HG03378 (cell line): Measurements from ENCODE around the gene RNF113A.
A peak's percentile ranks its signal among the peaks of the same experiment; 100 is the strongest.
"Not testable (repeated sequence)": the region's sequence is repeated elsewhere in the genome, so short reads cannot be mapped to it uniquely, and the experiment has no call there.

Experiments
- ATAC-seq: cut with Tn5 transposase; IDR thresholded peaks from one replicate; pipeline ENCODE4 v1.9.1; 2021; ENCODE audit warnings: mild to moderate bottlenecking, moderate library complexity; ENCODE audit not compliant: unreplicated experiment

The RNF113A gene

DNA sequence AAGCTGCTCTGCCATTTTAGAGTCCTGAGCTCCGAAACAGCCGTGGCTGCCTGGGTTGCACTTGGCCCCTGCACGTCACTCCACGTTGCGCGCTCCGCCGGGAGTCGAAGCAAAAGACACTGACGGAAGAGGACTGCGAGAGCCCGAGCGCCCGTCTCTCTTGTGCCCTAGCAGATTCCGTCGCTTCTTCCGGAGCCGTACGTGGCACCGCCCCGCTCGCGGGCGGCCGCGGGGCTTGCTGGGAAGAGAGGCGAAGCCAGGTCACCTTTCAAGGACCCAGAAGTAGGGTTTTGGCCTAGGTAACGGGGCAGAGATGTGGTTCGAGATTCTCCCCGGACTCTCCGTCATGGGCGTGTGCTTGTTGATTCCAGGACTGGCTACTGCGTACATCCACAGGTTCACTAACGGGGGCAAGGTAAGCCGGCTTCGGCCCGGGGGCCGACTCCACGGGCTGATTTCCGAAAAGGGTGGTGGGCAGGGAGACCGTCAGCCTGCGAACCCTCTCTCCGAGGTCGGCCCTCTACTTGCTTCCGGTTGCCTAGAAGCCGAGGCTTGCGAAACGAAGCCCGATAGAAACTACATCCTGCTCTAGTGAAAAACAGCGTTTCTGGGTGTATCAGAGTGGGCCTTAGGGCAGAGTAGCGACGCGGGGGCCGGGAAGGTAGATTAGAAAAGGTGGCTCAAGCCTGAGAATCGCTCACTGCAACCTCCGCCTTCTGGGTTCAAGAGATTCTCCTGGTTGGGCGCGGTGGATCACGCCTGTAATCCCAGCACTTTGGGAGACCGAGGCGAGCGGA lies at the start of gene RNF113A, which contains the start of gene NDUFA1:
RNF113A (minus strand) TSS at position 135 of the 797 bp plus-strand sequence; CDS start at position 15, 120 bp downstream.
NDUFA1 (plus strand) TSS at position 234 of the 797 bp plus-strand sequence; CDS start at position 314, 80 bp downstream.
- ATAC-seq = peak; percentile 89

DNA sequence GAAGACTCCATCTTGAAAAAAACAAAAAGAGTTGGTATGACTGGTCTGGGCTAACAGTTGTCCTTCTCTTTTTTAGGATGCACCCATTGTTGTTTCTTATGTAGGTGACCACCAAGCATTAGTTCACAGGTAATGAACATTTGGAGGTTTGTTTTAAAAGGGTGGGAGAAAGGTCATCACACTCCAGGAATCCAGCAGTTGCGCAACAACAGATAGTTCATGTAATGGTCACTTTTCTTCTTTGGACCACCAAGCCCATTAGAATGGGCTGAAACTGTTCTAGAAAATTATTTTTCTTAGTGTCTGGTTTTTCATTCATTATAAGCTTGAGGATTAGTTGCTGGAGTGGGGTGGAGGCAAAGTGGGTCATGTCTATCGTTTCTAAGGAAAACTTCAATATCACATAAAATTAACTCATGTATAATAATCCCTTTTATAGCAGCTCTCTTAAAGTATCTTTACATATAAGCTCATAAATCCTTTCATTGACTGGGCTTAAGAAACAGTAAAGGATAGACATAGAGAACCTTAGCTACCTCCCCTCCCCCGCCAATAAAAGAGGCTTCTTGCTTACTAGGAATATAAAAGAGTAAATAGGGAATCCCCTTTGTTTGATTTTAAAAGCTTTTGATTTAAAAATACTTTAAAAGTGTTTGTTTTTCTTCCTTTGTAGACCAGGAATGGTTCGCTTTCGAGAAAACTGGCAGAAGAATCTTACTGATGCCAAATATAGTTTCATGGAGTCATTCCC lies 48.5 kb upstream of the RNF113A start:
- ATAC-seq = no peak

DNA sequence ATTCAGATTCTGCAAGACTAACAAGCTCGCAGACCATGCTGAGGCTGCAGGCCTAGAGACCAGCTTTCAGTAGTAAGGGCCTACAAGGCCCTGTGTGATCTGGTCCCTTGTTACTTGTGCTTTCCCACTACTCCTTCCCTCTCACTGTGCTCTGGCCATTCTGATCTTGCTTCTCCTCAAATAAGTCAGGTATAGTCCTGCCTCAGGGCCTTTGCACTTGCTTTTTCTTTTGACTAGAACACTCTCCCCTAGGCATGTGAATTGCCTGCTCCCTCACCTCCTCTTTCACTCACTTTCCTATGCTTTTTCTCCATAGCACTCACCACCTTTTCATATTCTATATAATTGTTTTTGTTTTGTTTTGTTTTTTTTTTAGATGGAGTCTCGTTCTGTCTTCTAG lies 46.3 kb upstream of the RNF113A start:
- ATAC-seq = no peak

DNA sequence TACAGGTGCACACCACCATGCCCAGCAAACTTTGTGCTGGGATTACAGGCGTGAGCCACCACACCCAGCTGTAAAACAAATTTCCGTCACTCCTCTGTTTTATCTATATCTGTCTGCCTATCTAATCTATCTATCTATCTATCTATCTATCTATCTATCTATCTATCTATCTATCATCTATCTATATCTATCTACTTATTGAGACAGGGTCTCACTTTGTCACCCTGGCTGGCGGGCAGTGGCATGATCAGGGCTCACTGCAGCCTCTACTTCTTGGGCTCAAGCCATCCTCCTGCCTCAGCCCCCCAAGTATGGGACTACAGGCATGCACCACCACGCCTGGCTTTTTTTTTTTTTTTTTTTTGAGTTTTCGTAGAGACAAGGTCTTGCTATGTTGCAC lies 44.8 kb upstream of the RNF113A start:
- ATAC-seq = no peak

DNA sequence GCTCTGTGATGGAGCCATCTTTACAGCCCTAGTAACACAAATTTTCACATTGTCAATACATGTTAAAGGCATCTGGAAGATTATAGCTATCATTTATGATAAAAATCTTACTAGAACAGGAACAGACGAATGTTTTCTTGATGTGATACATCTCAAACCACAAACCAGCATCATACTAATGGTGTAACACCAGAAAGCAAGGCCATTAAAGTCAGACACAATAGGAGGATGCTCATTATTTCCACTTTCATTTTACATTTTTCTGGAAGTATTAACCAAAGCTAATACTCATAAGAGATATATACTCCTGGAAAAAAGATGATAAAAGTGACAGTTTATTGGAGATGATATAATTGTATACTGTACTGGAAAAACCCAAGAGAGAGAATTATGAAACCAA lies 29.4 kb upstream of the RNF113A start:
- no peak for ATAC-seq

DNA sequence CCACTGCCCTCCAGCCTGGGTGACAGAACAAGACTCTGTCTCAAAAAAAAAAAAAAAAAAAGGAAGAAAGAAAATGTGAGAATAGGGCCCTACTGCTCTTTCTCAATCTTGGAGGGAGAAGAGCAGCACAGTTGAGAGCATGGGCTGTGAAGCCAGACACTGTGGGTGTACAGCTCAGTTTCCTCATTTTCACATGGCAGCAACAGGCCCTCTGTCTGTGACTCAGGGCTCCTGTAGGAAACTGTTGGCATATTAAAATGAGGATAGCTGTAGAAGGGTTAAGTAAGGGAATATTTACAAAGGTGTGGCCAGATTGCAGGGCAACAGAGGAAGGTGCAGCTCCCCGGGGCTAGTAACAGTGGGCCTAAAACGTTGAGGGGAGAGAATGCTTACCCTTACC lies 27.6 kb upstream of the RNF113A start:
- ATAC-seq = no peak

DNA sequence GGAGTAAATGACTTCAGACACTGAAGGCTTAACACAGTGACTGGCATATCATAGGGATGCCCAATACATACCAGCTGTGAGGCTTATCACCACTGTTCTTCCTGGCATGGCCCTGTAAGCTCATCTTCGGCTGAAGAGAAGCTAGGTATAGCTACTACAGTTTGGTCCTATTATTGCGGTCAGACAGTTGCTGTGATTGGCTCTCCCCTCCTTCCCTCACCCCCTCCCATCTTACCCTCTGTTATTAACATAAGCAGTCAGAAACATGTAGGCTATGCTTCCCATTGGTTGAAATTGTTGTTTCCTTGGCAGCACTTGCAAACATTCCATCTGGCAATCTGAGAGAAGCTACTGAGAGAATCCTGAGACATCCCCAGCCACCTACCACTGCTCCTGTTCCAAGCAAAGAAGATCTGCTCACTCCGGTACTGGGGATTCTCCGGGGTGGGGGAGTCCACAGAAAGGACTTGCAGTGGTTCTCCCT lies 24.4 kb upstream of the RNF113A start, which contains the start of gene AKAP14:
AKAP14 (plus strand) TSS at position 51 of the 484 bp plus-strand sequence. CDS start 7,331 bp downstream, outside the sequence.
- no peak for ATAC-seq

DNA sequence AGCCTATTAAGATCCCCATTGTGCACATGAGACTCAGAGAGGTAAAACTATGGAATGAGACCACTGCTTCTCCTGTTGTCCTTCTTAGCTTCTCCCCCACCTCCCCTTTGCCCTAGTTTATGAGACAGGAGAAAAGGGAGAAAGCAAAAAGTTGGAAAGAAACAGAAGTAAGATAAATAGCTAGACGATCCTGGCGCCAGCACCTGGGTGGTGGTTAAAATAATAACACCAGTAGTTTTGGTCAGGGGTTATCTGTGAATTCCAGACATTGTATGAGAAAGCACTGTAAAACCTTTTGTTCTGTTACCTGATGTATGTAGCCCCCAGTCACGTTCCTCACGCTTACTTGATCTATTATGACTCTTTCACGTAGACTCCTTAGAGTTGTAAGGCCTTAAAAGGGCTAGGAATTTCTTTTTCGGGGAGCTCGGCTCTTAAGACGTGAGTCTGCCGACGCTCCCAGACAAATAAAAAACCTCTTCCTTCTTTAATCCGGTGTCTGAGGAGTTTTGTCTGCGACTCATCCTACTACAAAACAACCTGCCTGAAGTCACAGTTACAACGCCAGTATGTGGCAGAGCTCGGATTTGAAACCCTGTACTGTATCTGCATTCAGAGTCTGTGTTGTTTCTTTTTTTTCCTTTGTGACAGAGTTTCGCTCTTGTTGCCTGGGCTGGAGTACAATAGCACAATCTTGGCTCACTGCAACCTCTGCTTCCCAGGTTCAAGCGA lies 20.6 kb upstream of the RNF113A start:
- ATAC-seq = not testable (repeated sequence)

DNA sequence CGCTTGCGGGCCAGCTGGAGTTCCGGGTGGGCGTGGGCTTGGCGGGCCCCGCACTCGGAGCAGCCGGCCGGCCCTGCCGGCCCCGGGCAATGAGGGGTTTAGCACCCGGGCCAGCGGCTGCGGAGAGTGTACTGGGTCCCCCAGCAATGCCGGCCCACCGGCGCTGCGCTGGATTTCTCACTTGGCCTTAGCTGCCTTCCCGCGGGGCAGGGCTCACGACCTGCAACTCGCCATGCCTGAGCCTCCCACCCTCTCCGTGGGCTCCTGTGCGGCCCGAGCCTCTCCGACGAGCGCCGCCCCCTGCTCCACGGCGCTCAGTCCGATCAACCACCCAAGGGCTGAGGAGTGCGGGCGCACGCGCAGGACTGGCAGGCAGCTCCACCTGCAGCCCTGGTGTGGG lies 19.1 kb upstream of the RNF113A start:
- ATAC-seq = not testable (repeated sequence)

DNA sequence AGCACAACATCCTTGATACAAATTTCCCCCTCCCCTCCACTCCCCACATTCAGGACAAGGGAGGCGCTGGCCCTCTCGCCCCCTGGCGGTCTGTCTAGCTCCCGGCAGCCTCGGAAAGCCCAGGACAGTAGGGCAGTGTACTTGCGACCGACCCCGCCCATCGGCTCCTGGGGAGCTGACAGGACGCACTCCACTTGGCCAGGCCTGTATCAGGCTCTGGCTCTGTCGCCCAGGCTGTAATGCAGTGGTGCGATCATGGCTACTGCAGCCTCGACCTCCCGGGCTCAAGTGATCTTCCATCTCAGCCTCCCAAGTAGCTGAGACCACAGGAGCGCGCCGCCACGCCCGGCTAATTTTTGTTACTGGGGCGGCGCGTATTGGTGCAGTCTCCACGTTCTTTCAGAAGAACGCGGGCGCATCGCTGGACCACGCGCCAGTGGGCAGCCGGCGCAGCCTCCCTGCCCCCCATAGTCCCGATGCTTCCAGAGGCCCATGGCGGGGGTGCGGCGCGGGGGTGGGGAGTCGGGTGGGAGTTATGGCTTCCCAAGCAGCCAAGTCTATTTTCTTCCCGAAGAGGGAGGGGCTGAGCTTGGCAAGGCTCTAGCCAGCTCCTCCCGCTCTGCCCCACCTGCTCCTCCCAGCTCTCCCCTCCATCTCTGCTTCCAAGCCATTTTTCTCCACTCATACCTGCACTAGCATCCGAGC lies 16.3 kb upstream of the RNF113A start:
- peak; percentile 50 for ATAC-seq

DNA sequence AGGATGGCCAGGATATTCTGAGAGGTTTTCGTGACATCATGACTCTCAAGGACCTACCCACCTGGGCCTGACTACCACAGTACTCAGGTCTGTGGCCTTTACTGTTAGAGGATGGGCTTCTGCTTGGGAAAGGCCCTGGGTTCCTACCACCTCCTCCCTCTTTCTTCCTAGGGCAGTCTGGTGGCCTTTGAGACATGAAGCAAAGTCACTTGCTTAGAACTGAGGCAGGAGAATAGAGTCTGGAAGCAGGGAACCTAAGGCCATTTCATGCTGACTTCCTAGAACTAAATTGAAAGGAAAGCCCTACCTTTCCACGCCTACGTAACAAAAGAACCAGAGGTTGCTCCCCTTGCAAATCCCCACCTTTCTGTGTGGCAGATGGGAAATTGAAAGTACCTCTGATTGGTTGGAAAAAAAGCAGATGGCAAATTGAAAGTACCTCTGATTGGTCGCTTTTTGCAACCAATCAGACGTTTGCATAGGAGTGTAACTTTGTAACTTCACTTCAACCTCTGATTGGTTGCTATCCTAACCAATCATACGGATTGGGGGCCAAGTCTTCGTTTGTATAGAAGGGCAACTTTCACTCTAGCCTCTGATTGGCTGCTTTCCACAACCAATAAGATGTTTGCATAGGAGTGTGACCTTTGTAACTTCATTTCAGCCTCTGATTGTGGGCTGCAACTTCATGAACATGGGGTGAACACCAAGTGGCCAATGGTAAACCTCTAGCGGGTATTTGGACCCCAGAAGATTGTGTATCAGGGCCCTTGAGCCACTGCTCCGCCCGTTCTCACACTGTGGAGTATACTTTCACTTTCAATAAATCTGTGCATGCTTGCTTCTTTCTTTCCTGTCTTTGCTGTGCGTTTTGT lies 14.3 kb upstream of the RNF113A start:
- ATAC-seq = no peak

DNA sequence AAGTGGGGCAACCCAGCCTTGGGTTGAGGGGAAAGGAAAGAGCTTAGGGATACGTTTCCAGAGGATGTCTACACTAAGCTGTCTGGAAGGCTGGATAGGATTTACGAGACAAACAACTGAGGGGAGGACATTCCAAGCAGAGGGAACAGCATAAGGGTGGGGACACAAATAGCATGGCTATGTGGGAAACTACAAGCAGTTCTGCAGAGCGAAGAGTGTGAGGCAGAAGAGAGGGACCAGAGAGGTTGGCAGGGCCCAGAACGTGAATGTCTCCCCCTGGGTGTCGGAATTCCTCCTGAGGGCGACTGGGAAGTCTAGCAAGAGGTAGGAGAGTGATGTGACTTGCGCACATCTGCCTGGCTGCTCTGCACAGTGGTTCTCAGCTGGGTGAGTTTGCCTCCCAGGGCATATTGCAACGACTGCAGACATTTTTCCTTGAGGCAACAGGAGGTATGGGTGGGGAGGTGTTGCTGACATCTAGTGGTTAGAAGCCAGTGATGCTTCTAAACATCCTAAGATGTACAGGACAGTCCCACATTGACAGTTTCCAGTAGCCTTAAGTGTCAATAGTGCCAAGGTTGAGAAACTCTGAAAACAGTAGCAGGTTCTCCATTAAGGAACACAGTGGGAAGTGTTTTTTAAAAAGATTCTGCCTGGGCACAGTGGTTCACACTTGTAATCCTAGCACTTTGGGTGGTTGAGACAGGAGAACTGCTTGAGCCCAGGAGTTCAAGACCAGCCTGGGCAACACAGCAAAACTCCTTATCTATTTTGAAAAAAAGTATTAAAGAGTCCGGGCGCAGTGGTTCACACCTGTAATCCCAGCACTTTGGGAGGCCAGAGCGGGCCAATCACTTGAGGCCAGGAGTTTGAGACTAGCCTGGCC lies 9.3 kb upstream of the RNF113A start:
- peak; percentile 80 for ATAC-seq

DNA sequence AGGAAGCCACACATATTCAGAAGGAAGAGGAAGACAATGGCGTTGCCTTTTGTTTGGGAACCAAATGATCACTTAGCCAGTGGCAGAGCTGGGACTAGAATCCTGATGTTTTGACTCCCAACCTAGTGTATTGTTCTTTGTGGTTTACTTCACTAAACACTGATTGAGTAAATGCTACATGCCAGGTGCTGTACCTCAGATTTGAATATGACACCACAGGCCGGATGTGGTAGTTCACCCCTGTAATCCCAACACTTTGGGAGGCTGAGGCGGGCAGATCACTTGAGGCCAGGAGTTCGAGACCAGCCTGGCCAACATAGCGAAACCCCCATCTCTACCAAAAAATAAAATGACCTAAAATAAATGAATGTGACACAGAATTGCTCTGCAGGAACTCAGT lies 8.5 kb upstream of the RNF113A start:
- ATAC-seq = no peak

DNA sequence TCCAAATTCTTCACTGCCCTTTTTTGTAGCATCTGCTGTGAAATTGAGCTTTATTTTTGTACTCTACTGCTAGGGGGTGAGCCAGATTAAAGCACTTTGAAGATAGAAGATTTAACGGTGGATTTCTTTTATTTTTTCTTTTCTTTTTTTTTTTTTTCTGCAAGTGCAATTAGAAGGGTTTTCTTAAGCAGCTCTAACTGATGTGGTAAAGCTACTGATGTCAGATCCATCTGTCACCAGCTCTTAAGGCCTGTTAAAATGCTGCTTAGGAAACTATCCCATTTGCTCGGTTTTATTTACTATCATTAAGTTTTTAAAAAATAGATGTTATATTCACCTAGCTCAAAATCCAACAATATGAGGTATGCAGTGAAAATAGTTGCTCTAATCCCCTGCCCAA lies 7.2 kb upstream of the RNF113A start:
- no peak for ATAC-seq

DNA sequence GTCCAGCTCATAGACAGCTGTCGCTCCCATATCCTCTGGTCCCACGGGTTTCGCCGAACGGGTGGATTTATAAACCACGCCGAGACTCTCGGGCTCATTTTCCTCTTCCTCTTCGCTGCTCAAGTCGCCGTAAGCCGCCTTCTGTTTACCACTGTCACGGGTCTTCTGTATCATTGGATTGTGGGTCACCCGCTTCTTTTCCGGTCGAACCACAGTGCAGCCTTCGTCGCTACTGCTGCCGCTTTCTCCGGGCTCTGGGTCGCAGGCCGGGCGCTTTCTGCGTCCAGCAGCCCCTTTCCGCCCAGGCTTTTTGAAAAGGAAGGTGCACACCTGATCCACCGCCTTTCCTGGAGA lies 311 bp downstream of the RNF113A start:
- peak; percentile 36 for ATAC-seq

DNA sequence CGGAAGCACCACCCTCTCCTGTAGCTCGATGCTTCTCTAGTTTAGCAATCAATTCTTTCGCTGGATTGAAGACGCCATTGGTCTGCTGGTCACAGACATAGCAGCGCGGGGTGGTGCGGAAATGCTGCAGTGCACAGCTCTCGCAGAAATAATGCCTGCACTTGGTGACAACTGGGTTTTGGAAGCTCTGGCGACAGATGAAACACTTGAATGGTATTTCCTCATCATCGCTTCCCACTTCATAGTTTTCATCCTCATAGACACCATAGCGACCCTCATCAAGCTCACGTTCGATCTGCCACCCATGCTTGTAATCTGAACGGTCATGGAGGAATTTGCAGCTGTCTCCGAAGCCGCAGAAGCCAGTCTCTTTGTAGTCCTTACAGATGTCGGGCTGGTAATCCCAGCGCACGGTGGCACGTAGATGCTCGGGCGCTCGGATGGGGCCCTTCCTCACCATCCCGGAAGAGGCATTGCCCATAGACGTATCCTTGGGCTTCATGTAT lies 854 bp downstream of the RNF113A start:
- ATAC-seq = no peak

DNA sequence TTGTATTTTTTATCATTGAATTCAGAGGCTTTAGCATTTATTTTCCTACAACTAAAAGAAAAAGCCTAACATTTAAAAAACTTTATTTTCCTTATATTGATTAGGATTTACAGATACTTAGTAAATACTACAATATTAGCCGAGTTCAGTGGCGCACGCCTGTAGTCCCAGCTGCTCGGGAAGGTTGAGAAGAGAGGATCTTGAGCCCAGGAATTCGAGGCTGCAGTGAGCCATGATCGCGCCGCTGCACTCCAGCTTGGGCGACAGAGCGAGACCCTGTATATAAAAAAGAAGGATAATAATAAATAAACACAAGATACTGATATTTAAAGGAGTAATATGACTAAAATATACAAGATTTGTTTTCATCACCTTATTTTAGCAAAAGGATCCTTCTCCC lies 18.1 kb downstream of the RNF113A start:
- no peak for ATAC-seq
